Sigmoid colon (tissue), 4 donors: ENCODE data around the gene ITGB2.

ENCODE experiments used
- CTCF ChIP-seq, 4 experiments: fragments of 450-650 bp in 3 of 4; fragments of 200-600 bp in 1 of 4; IDR thresholded peaks; one replicate each; pipeline ENCODE4 v1.5.1; 2016 to 2019; ENCODE audit warnings: antibody characterized with exemption in 4 of 4, mild to moderate bottlenecking in 3 of 4, moderate library complexity in 2 of 4
- EP300 ChIP-seq, 4 donors: sonication (generic); formaldehyde crosslinking; IDR thresholded peaks; one replicate each; pipeline ENCODE4 v1.6.1; 2017; ENCODE audit warnings: antibody characterized with exemption in 4 of 4

- TF ChIP-seq CTCF (IDR thresholded peaks at IDR 0.05) (no peak), EP300 (IDR thresholded peaks at IDR 0.05) (no peak)
These were observed 30.3 kb downstream of the ITGB2 start for GRCh38 chr21:44890338-44890931.
